Neural cell (in vitro differentiated cells): ENCODE results near the gene ELOA.
"Not testable (repeated sequence)": the region's sequence is repeated elsewhere in the genome, so short reads cannot be mapped to it uniquely, and the experiment has no call there.

ENCODE experiments used
- EP300 ChIP-seq: fragments of 450-650 bp; conservative IDR thresholded peaks from 2 replicates; pipeline ENCODE4 v1.6.1; 2014; ENCODE audit warnings: antibody characterized with exemption, mild to moderate bottlenecking, moderate library complexity; ENCODE audit not compliant: poor library complexity, severe bottlenecking
- TF ChIP-seq, protein P1 (sequence below): fragments of 450-650 bp; IDR thresholded peaks from 2 replicates; pipeline ENCODE4 v1.5.1; 2014; ENCODE audit warnings: antibody characterized with exemption, mild to moderate bottlenecking, moderate library complexity; ENCODE audit not compliant: poor library complexity, severe bottlenecking

DNA sequence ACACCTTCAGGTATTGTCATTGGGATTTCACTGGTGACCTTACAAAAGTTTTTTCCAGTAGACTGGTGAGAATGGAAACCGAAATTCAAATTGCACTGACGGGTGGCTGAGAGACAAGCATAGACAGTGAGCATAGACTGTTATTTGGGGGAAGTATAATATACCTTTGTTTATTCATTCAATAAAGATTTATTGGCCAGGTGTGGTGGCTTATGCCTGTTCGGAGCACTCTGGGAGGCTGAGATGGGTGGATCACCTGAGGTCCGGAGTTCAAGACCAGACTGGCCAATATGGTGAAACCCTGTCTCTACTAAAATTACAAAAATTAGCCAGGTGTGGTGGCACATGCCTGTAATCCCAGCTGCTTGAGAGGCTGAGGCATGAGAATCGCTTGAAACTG is 10.0 kb upstream of the ELOA start:
- not testable (repeated sequence) for TF ChIP-seq EP300
- TF ChIP-seq, protein P1, sequence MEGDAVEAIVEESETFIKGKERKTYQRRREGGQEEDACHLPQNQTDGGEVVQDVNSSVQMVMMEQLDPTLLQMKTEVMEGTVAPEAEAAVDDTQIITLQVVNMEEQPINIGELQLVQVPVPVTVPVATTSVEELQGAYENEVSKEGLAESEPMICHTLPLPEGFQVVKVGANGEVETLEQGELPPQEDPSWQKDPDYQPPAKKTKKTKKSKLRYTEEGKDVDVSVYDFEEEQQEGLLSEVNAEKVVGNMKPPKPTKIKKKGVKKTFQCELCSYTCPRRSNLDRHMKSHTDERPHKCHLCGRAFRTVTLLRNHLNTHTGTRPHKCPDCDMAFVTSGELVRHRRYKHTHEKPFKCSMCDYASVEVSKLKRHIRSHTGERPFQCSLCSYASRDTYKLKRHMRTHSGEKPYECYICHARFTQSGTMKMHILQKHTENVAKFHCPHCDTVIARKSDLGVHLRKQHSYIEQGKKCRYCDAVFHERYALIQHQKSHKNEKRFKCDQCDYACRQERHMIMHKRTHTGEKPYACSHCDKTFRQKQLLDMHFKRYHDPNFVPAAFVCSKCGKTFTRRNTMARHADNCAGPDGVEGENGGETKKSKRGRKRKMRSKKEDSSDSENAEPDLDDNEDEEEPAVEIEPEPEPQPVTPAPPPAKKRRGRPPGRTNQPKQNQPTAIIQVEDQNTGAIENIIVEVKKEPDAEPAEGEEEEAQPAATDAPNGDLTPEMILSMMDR: not testable (repeated sequence)
